Endothelial cell (in vitro differentiated cells): Measurements from ENCODE around the gene RRP12. TPM values are rescaled to one million over a fixed set of nuclear protein-coding genes. Genes with fewer than 3 reads are reported as not detected.

Source experiments
- DNase-seq: peaks from one replicate; pipeline ENCODE4 v3.0.0; 2021; ENCODE audit warnings: low spot score
- H3K27ac Mint-ChIP-seq: one replicate; pipeline ENCODE4 v1.8.0; 2021; ENCODE audit warnings: mixed read lengths, inconsistent platforms; ENCODE audit not compliant: unreplicated experiment
- H3K27me3 Mint-ChIP-seq: one replicate; pipeline ENCODE4 v1.8.0; 2021; ENCODE audit warnings: mild to moderate bottlenecking, moderate library complexity, mixed read lengths, inconsistent platforms; ENCODE audit not compliant: unreplicated experiment
- H3K36me3 Mint-ChIP-seq: one replicate; pipeline ENCODE4 v1.8.0; 2021; ENCODE audit warnings: mild to moderate bottlenecking, low read depth, mixed read lengths, inconsistent platforms; ENCODE audit not compliant: unreplicated experiment
- H3K4me1 Mint-ChIP-seq: one replicate; pipeline ENCODE4 v1.8.0; 2021; ENCODE audit warnings: mild to moderate bottlenecking, mixed read lengths, inconsistent platforms; ENCODE audit not compliant: unreplicated experiment
- H3K4me3 Mint-ChIP-seq: one replicate; pipeline ENCODE4 v1.8.0; 2021; ENCODE audit warnings: mild to moderate bottlenecking, mixed read lengths, inconsistent platforms; ENCODE audit not compliant: unreplicated experiment
- H3K9me3 Mint-ChIP-seq: one replicate; pipeline ENCODE4 v1.8.0; 2021; ENCODE audit warnings: mixed read lengths, inconsistent platforms; ENCODE audit not compliant: unreplicated experiment
- total RNA-seq: library from RNA; stranded (reverse); fragmentation: NEBNext Ultra II Directional; extraction: Animal tissue kit (Norgen Biotek cat#: 25700); gene quantifications from one replicate; pipeline ENCODE4 v1.2.1, GENCODE V29; 2021; ENCODE audit not compliant: unreplicated experiment
- TF ChIP-seq, protein P1 (sequence below): fragments of 200-600 bp; sonication (generic); IDR thresholded peaks from one replicate; pipeline ENCODE4 v1.5.0; 2021; ENCODE audit warnings: antibody characterized with exemption; ENCODE audit not compliant: unreplicated experiment

Gene RRP12
- total RNA-seq, 1 donor from 2014 or later, result 19.5 TPM

DNA sequence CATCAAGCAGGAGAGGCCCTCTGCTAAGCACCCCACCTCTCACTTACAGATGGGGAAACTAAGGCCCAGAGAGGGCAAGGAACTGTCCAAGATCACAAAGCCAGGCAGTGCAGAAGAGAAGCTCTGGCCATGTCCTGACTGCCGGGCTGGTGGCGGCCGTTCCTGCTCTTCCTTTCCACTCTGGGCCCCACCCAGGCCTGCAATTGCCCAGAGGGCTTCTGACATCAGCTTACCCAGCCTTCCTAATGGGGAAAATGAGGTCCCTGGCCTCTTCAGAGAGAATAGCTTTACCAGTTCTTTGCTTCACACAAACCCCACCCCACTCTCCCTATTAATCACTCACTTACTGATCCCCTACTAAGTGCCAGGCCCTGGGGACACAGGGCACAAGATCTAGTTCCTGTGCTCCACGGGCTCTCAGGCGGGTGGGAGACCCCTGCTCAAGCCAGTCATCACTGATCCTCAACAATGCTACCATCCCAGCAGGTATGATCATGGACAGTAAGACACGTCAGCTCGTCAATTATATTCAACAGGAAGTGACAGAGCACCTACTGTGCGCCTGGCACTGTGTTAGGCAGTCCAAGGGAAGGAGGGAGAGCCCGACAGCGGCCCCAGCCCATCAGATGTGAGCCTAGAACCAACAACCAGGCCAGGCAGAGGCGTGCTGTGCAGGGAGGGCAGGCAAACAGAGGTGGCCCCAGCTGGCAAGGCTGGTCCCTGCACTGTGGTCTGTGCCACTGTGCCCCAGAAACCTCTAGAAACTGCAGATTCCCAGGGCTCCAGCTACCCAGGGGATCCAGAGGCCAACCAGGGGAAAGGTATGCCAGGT is 40.2 kb downstream of the RRP12 start:
- no peaks in the 10 kb centered on the region for H3K9me3 Mint-ChIP-seq
- H3K4me3 Mint-ChIP-seq, result no peak overlapping the region
- H3K27me3 Mint-ChIP-seq, result peaks cover 8% of the 10 kb centered on the region
- TF ChIP-seq, protein P1, sequence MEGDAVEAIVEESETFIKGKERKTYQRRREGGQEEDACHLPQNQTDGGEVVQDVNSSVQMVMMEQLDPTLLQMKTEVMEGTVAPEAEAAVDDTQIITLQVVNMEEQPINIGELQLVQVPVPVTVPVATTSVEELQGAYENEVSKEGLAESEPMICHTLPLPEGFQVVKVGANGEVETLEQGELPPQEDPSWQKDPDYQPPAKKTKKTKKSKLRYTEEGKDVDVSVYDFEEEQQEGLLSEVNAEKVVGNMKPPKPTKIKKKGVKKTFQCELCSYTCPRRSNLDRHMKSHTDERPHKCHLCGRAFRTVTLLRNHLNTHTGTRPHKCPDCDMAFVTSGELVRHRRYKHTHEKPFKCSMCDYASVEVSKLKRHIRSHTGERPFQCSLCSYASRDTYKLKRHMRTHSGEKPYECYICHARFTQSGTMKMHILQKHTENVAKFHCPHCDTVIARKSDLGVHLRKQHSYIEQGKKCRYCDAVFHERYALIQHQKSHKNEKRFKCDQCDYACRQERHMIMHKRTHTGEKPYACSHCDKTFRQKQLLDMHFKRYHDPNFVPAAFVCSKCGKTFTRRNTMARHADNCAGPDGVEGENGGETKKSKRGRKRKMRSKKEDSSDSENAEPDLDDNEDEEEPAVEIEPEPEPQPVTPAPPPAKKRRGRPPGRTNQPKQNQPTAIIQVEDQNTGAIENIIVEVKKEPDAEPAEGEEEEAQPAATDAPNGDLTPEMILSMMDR, result no peak
- H3K36me3 Mint-ChIP-seq, result peaks cover 15% of the 10 kb centered on the region
- H3K4me1 Mint-ChIP-seq, result peaks cover 23% of the 10 kb centered on the region
- no peak overlapping the region for H3K27ac Mint-ChIP-seq
- DNase-seq, result no peak

DNA sequence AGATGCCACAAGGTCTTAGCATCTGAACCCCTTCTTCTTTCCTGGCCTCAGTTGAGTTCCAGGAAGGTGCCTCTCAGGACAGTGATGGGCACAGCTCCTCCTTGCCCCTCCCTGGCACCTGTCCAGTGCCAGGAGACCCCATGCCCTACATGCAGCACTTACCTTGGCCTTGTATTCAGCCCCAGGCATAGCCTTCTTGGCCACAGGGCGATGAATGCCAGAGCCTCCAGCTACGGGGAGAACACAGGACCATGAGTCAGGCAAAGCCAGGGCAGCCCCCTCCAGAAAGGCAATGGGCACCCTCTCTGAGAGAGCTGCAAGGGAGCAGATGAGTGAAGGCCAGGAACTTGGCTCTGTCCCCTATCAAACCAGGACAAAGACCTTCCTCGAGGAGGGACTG is 42.4 kb downstream of the RRP12 start:
- H3K4me1 Mint-ChIP-seq, result peaks cover 13% of the 10 kb centered on the region
- H3K27ac Mint-ChIP-seq, result no peak overlapping the region
- no peak overlapping the region for H3K4me3 Mint-ChIP-seq
- H3K9me3 Mint-ChIP-seq, result no peaks in the 10 kb centered on the region
- H3K27me3 Mint-ChIP-seq, result peaks cover 8% of the 10 kb centered on the region
- peaks cover 13% of the 10 kb centered on the region for H3K36me3 Mint-ChIP-seq
- TF ChIP-seq, protein P1, result no peak
- DNase-seq, result no peak

DNA sequence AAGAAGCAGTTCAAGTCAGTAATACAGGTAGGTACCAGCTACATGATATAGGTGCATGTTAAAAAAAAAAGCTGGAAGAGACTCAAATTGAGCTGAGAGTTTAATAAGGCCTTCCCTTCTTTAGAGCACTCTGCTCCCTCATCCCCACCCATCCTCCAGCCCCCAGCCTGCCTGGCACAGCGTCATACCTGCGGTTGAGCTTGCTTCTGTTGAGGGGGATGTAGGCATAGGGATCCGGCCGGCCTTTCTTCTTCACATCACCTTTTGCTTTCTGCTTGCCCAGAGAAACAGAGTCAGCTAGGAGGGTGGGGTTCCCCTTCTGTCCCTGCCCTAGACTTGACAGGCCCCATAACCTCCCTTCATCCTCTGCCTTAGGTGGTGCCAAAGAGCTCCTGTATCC is 42.8 kb downstream of the RRP12 start:
- no peak overlapping the region for H3K27ac Mint-ChIP-seq
- no peaks in the 10 kb centered on the region for H3K9me3 Mint-ChIP-seq
- peaks cover 9% of the 10 kb centered on the region for H3K36me3 Mint-ChIP-seq
- TF ChIP-seq, protein P1, result no peak
- H3K4me1 Mint-ChIP-seq, result peaks cover 13% of the 10 kb centered on the region
- H3K27me3 Mint-ChIP-seq, result peaks cover 8% of the 10 kb centered on the region
- H3K4me3 Mint-ChIP-seq, result no peak overlapping the region
- DNase-seq, result no peak

DNA sequence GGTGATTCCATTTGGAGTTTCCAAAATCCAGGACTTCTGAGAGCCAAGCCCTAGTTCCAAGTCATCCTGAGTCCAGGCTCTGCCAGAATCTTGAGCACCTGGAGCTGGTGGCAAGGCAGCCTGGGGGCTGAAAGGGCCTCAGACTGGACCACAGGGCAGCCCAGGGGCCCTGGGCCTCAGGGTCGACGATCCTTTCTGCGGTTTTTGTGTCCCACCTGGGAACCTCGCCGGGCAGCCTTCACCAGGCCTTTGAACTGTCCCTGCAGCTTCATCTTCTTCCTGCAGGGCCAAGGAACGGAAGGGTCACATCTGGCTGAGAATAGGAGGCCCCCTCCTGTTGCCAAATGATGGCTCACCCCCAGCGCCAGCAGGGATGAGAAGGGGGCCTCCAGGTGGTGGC is 44.2 kb downstream of the RRP12 start:
- Mint-ChIP-seq H3K9me3 (no peaks in the 10 kb centered on the region), H3K4me1 (peaks cover 13% of the 10 kb centered on the region), H3K36me3 (peaks cover 5% of the 10 kb centered on the region), H3K27ac (no peak overlapping the region), H3K4me3 (no peak overlapping the region), H3K27me3 (peaks cover 8% of the 10 kb centered on the region)
- TF ChIP-seq, protein P1, result no peak
- DNase-seq, result no peak

DNA sequence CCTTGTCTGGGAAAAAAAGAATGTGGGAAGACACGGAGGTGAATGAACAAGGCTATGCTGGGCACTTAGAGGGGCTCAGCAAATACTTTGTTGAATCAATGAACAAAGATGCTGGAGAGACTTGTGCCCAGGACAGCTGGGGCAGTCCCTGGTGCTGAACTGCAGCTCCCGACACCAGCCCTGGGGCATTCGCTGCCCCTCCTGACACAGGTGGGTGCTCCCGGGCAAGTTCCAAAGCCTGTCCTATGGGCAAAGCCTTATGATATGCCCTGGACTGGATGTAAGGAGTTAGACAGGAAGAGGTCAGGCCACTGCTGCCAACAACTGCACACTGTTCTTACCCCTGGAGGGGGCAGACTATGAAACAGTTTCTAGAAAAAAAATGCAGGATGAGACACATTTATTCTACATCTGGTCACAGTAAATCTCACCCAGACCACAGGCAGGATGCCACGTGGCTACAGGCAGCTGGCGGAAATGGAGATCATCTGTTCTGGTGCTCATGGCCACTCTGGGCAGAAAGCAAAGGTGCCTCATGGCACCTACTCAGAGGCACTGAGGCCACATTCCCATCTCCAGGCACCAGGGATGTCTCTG is 44.7 kb downstream of the RRP12 start:
- Mint-ChIP-seq H3K36me3 (peaks cover 5% of the 10 kb centered on the region), H3K27ac (peak overlapping the region; percentile 92), H3K27me3 (peaks cover 8% of the 10 kb centered on the region), H3K4me3 (no peak overlapping the region), H3K9me3 (no peaks in the 10 kb centered on the region), H3K4me1 (peaks cover 13% of the 10 kb centered on the region)
- TF ChIP-seq, protein P1, result no peak
- no peak for DNase-seq
